PC-3 (cell line): ENCODE results near the gene CYP11A1.

Experiments
- EZH2 ChIP-seq: fragments of 300-600 bp; sonication (generic); IDR thresholded peaks from one replicate; pipeline ENCODE4 v1.6.1; 2017; ENCODE audit warnings: antibody characterized with exemption, mild to moderate bottlenecking, low read length; ENCODE audit not compliant: unreplicated experiment
- EZH2phosphoT487 ChIP-seq: fragments of 300-600 bp; sonication (generic); IDR thresholded peaks from 2 replicates; pipeline ENCODE4 v1.6.1; 2018; ENCODE audit warnings: mild to moderate bottlenecking, antibody characterized with exemption, low read length, borderline replicate concordance
- TF ChIP-seq, protein P1 (sequence below): fragments of 300-600 bp; sonication (generic); conservative IDR thresholded peaks from 2 replicates; pipeline ENCODE4 v1.5.1; 2017; ENCODE audit warnings: antibody characterized with exemption, low read depth, mild to moderate bottlenecking, low read length

DNA sequence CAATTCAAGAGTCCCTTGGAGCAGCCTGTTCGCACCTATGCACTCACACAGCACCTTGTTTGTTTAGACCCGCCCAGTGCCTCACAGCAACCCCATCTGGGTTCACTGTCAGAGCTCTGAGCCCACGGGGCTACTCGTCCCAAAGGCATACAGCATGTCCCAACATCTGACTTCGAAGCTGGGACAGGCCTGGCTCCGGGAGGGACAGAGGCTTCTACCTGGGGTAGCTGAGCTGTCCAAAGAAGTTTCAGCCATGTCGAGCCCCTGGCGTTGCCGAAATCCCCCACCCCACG is 28.6 kb upstream of the CYP11A1 start:
- TF ChIP-seq, protein P1, sequence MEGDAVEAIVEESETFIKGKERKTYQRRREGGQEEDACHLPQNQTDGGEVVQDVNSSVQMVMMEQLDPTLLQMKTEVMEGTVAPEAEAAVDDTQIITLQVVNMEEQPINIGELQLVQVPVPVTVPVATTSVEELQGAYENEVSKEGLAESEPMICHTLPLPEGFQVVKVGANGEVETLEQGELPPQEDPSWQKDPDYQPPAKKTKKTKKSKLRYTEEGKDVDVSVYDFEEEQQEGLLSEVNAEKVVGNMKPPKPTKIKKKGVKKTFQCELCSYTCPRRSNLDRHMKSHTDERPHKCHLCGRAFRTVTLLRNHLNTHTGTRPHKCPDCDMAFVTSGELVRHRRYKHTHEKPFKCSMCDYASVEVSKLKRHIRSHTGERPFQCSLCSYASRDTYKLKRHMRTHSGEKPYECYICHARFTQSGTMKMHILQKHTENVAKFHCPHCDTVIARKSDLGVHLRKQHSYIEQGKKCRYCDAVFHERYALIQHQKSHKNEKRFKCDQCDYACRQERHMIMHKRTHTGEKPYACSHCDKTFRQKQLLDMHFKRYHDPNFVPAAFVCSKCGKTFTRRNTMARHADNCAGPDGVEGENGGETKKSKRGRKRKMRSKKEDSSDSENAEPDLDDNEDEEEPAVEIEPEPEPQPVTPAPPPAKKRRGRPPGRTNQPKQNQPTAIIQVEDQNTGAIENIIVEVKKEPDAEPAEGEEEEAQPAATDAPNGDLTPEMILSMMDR: no peak
- TF ChIP-seq EZH2: no peak
- no peak for TF ChIP-seq EZH2phosphoT487
